H1 (cell line): Measurements from ENCODE around the gene GALNT18. TPM values are rescaled to one million over a fixed set of nuclear protein-coding genes. Genes with fewer than 3 reads are reported as not detected.

Experiments used
- CTCF ChIA-PET: fragments of 300-600 bp; sonication (Branson Sonifier 250); formaldehyde crosslinking; loops from one replicate; lab custom pipeline; 2021; ENCODE audit not compliant: partially characterized antibody; lab: Charles Lee
- POLR2A ChIA-PET: fragments of 300-600 bp; sonication (Branson Sonifier 250); formaldehyde crosslinking; loops from one replicate; lab custom pipeline; 2021; ENCODE audit warnings: inconsistent platforms; ENCODE audit not compliant: partially characterized antibody; lab: Charles Lee
- DNase-seq, 2 experiments: peaks; one replicate each; pipeline versions ENCODE4 v3.0.0 to v3.0.0-alpha.2; 2010 to 2022; ENCODE audit warnings: low spot score in 2 of 2, low read depth in 1 of 2, mixed read lengths in 1 of 2
- FAIRE-seq: peaks from 2 replicates; lab custom pipeline; 2011; peaks lifted over from hg19 to GRCh38; lab: Jason Lieb, UNC
- H2AFZ ChIP-seq: 2 replicates; pipeline ENCODE4 v1.8.1; 2012; ENCODE audit warnings: low read length, inconsistent platforms
- H2AK5ac ChIP-seq: 2 replicates; pipeline ENCODE4 v1.6.1; 2013; ENCODE audit warnings: low read depth, low read length
- H2BK120ac ChIP-seq: replicated peaks from 2 replicates; pipeline ENCODE3; 2013; ENCODE audit warnings: low read depth, low read length, inconsistent platforms
- H2BK12ac ChIP-seq: 2 replicates; pipeline ENCODE4 v1.6.1; 2013; ENCODE audit warnings: low read depth, low read length
- H2BK15ac ChIP-seq: 2 replicates; pipeline ENCODE4 v1.6.1; 2013; ENCODE audit warnings: low read length
- H2BK20ac ChIP-seq: 2 replicates; pipeline ENCODE4 v1.6.1; 2013; ENCODE audit warnings: low read length
- H2BK5ac ChIP-seq: 2 replicates; pipeline ENCODE4 v1.6.1; 2013; ENCODE audit warnings: low read depth, low read length
- H3K14ac ChIP-seq: 2 replicates; pipeline ENCODE4 v1.6.1; 2013; ENCODE audit warnings: inconsistent platforms; ENCODE audit not compliant: insufficient read length
- H3K18ac ChIP-seq: 2 replicates; pipeline ENCODE4 v1.6.1; 2013; ENCODE audit warnings: low read length; ENCODE audit errors: extremely low read depth
- H3K23ac ChIP-seq: 2 replicates; pipeline ENCODE4 v1.6.1; 2013; ENCODE audit warnings: inconsistent platforms; ENCODE audit not compliant: insufficient read length
- H3K23me2 ChIP-seq: 2 replicates; pipeline ENCODE4 v1.6.1; 2013; ENCODE audit warnings: low read depth, low read length
- H3K27ac ChIP-seq: 2 replicates; pipeline ENCODE4 v1.6.1; 2011; ENCODE audit warnings: low read depth, low read length, inconsistent platforms
- H3K27me3 ChIP-seq, 4 experiments: replicated peaks in 1 of 4; 1 replicate in 1 of 4; 2 replicates in 3 of 4; pipeline versions ENCODE4 v1.6.1 to v1.8.1; 2011 to 2013; ENCODE audit warnings: low read length in 3 of 4, mild to moderate bottlenecking in 3 of 4, inconsistent platforms in 2 of 4, mixed read lengths in 2 of 4, moderate library complexity in 1 of 4; ENCODE audit not compliant: control insufficient read depth in 3 of 4, insufficient read depth in 3 of 4; ENCODE audit errors: extremely low read depth in 1 of 4
- H3K36me3 ChIP-seq, 4 experiments: 2 replicates each; pipeline versions ENCODE4 v1.6.1 to v1.8.1; 2011 to 2013; ENCODE audit warnings: mild to moderate bottlenecking in 4 of 4, low read length in 3 of 4, moderate library complexity in 2 of 4, control low read depth in 1 of 4, inconsistent platforms in 1 of 4; ENCODE audit not compliant: insufficient read depth in 4 of 4, control insufficient read depth in 2 of 4
- H3K4ac ChIP-seq: replicated peaks from 2 replicates; pipeline ENCODE3; 2013; ENCODE audit warnings: low read length, low read depth, mixed read lengths, inconsistent platforms; ENCODE audit not compliant: insufficient read length
- H3K4me1 ChIP-seq, 4 experiments: replicated peaks in 1 of 4; 1 replicate in 1 of 4; 2 replicates in 3 of 4; pipeline versions ENCODE4 v1.6.1 to v1.8.1; 2011 to 2013; ENCODE audit warnings: low read length in 3 of 4, inconsistent platforms in 2 of 4, mixed read lengths in 1 of 4; ENCODE audit not compliant: insufficient read depth in 4 of 4, control insufficient read depth in 3 of 4
- H3K4me2 ChIP-seq, 2 experiments: 2 replicates each; pipeline versions ENCODE4 v1.6.1 to v1.8.1; 2011 to 2013; ENCODE audit warnings: low read depth in 2 of 2, low read length in 2 of 2, control low read depth in 1 of 2, inconsistent platforms in 1 of 2, mild to moderate bottlenecking in 1 of 2; ENCODE audit not compliant: insufficient read depth in 1 of 2
- H3K4me3 ChIP-seq, 4 experiments: fragments of 200-600, 300-600 bp in 1 of 4; sonication (generic), shearing (Covaris generic), sonication (Bioruptor Twin) in 1 of 4; 2 replicates each; pipeline versions ENCODE4 v1.5.1 to v1.8.1; 2011 to 2016; ENCODE audit warnings: low read length in 4 of 4, low read depth in 3 of 4, control low read depth in 2 of 4, inconsistent platforms in 2 of 4, mild to moderate bottlenecking in 2 of 4, mixed read lengths in 1 of 4, moderate library complexity in 1 of 4; ENCODE audit not compliant: insufficient read depth in 2 of 4; ENCODE audit errors: extremely low read depth in 1 of 4
- H3K56ac ChIP-seq: replicated peaks from 2 replicates; pipeline ENCODE3; 2013; ENCODE audit warnings: low read depth, mild to moderate bottlenecking, mixed read lengths, low read length, inconsistent platforms; ENCODE audit not compliant: insufficient read length
- H3K79me1 ChIP-seq: 2 replicates; pipeline ENCODE4 v1.6.1; 2013; ENCODE audit warnings: low read depth, low read length, control low read depth
- H3K79me2 ChIP-seq, 2 experiments: 2 replicates each; pipeline versions ENCODE4 v1.6.1 to v1.8.1; 2012 to 2013; ENCODE audit warnings: low read length in 2 of 2, mild to moderate bottlenecking in 2 of 2, inconsistent platforms in 1 of 2; ENCODE audit not compliant: insufficient read depth in 2 of 2, control insufficient read depth in 1 of 2
- H3K9ac ChIP-seq, 4 experiments: replicated peaks in 1 of 4; 1 replicate in 1 of 4; 2 replicates in 3 of 4; pipeline versions ENCODE4 v1.6.1 to v1.8.1; 2011 to 2013; ENCODE audit warnings: low read depth in 3 of 4, low read length in 3 of 4, control low read depth in 2 of 4, mild to moderate bottlenecking in 2 of 4, moderate library complexity in 2 of 4, inconsistent platforms in 1 of 4; ENCODE audit errors: extremely low read depth in 1 of 4
- H3K9me3 ChIP-seq, 2 experiments: 2 replicates each; pipeline versions ENCODE4 v1.6.1 to v1.8.1; 2012 to 2013; ENCODE audit warnings: mild to moderate bottlenecking in 2 of 2, moderate library complexity in 2 of 2, control low read depth in 1 of 2, inconsistent platforms in 1 of 2, low read depth in 1 of 2, low read length in 1 of 2, mixed read lengths in 1 of 2; ENCODE audit not compliant: insufficient read depth in 2 of 2
- H4K20me1 ChIP-seq, 2 experiments: replicated peaks in 1 of 2; 2 replicates each; pipeline versions ENCODE3 to v1.8.1; 2011 to 2013; ENCODE audit warnings: inconsistent platforms in 2 of 2, low read length in 2 of 2, mild to moderate bottlenecking in 1 of 2; ENCODE audit not compliant: insufficient read depth in 2 of 2, control insufficient read depth in 1 of 2
- H4K5ac ChIP-seq: 2 replicates; pipeline ENCODE4 v1.6.1; 2013; ENCODE audit warnings: low read length, low read depth, mixed read lengths, inconsistent platforms; ENCODE audit not compliant: insufficient read length
- H4K8ac ChIP-seq: 2 replicates; pipeline ENCODE4 v1.8.0; 2013; ENCODE audit warnings: mild to moderate bottlenecking, moderate library complexity, low read length, inconsistent platforms; ENCODE audit not compliant: insufficient read depth; ENCODE audit errors: extremely low read depth
- H4K91ac ChIP-seq: replicated peaks from 2 replicates; pipeline ENCODE3; 2013; ENCODE audit warnings: low read length, mixed read lengths, inconsistent platforms; ENCODE audit not compliant: insufficient read length
- EP300 ChIP-seq, 2 experiments: IDR thresholded peaks; 1 replicate in 1 of 2; 2 replicates in 1 of 2; pipeline ENCODE4 v1.6.1; 2011 to 2012; ENCODE audit warnings: low read depth in 2 of 2, low read length in 2 of 2, mild to moderate bottlenecking in 2 of 2, borderline replicate concordance in 1 of 2, inconsistent platforms in 1 of 2, moderate library complexity in 1 of 2
- EZH2 ChIP-seq: fragments of 200-600 bp; sonication (generic); IDR thresholded peaks from 2 replicates; pipeline ENCODE4 v1.7.1; 2012; ENCODE audit warnings: low read depth, mild to moderate bottlenecking, moderate library complexity, low read length, inconsistent platforms; ENCODE audit not compliant: severe bottlenecking
- WGBS, 2 experiments: shearing (Covaris generic) in 1 of 2; methylation state at CpG; one replicate each; pipeline versions ENCODE4 v1.1.6 to v1.1.7; 2013 to 2015; ENCODE audit warnings: low lambda C conversion rate in 2 of 2, mixed read lengths in 2 of 2, inconsistent platforms in 1 of 2, low coverage in 1 of 2, missing lambda C conversion rate in 1 of 2; ENCODE audit not compliant: insufficient replicate concordance in 2 of 2, insufficient coverage in 1 of 2, insufficient read length in 1 of 2; ENCODE audit errors: extremely low coverage in 1 of 2, missing lambda C conversion rate in 1 of 2; 5-methylcytosine and 5-hydroxymethylcytosine counted together
- polyA plus RNA-seq, 7 experiments: library from polyadenylated mRNA; depleted of rRNA in 3 of 7; stranded (reverse) in 5 of 7; unstranded in 2 of 7; fragments of >200 nt in 5 of 7; fragments of 200-250 nt in 2 of 7; gene quantifications; 1 replicate in 5 of 7; 2 replicates in 1 of 7; 4 replicates in 1 of 7; pipeline versions ENCODE4 v1.2.1 to v1.2.3, GENCODE V29; 2011 to 2013; ENCODE audit warnings: missing spikeins in 2 of 7, mixed read lengths in 2 of 7
- total RNA-seq: library from RNA; stranded (reverse); fragmentation: NEBNext Ultra II Directional; extraction: Animal tissue kit (Norgen Biotek cat#: 25700); gene quantifications from 2 replicates; pipeline ENCODE4 v1.2.1, GENCODE V29; 2021

The GALNT18 gene
- total and polyA plus RNA-seq, 2 of the 8 experiments (the other 6 are each of a cell fraction or from before 2014, with no cell fraction given): 6.0 to 9.4 TPM

DNA sequence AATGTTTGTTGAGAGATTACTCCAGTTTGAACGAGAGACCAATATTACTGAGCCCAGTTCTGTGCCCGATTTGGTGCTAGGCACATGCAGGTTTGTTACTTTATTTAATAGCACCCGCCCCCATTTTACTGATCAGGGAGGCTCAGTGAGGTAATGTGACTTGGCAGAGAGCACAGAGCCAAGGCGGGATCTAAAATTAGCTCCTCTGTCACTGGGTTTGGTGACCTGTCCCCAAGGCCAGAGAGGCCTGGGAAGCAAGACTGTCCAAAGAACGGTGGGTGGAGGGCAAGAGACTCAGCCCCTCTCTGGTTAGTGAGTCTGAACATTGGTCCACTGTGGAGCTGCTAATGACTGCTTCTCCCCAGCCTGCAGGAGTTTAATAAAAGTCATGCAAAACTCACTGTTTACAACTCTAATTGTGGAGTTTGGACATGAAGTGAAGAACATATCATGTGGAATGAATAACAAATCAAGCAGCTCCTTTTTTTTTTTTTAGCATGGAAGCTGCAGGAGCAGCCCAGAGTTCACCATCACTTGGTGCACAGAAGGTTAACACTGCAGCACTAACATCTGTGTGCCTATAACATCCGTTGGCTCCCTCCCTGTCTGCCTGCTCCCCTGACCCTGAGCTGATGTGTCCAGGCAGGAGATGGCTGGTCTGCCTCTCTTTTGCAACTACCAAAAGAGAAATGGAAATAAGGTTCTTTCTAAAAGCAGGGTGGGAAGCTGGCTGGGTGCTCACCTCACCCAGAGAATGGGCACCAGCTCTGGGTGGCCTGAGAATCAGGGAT lies 307.7 kb downstream of the GALNT18 start:
- no peak overlapping the region for H3K4ac ChIP-seq
- no peak overlapping the region for H3K9ac ChIP-seq
- no peak overlapping the region for H2BK120ac ChIP-seq
- H3K27me3 ChIP-seq: 0 out of 7 replicates have a peak, but pooled peaks cover 0 to 2% (median 0%) of the 10 kb centered on the region in 4 experiments
- no peak overlapping the region for H3K56ac ChIP-seq
- no peak overlapping the region for H2BK5ac ChIP-seq
- no peak overlapping the region for H3K4me2 ChIP-seq
- no peak overlapping the region for H4K5ac ChIP-seq
- no peak overlapping the region for H3K4me3 ChIP-seq
- H3K4me1 ChIP-seq: no peaks in the 10 kb centered on the region
- WGBS, 2 experiments: 86% methylated on average over 6 of the region's 6 CpGs; no CpG with 5 or more reads in 1 of the 2 experiments
- no peak overlapping the region for H3K14ac ChIP-seq
- H4K20me1 ChIP-seq: no peaks in the 10 kb centered on the region
- no peaks in the 10 kb centered on the region for H3K9me3 ChIP-seq
- H3K23ac ChIP-seq: no peak overlapping the region
- no peak overlapping the region for H4K91ac ChIP-seq
- H3K36me3 ChIP-seq: no peaks in the 10 kb centered on the region
- H3K27ac ChIP-seq: no peak overlapping the region
- POLR2A ChIA-PET: no interaction called here
- TF ChIP-seq EP300 (IDR thresholded peaks at IDR 0.05; ENCODE audit: borderline replicate concordance in 1 of 2, low read depth in 2 of 2, low read length in 2 of 2) (no peak), EZH2 (no peak)
- TF ChIP-seq, all 59 proteins: peak for 0
- Histone ChIP-seq H3K18ac (no peak overlapping the region), H2BK20ac (no peak overlapping the region), H2BK12ac (no peak overlapping the region), H2BK15ac (no peak overlapping the region), H3K23me2 (no peaks in the 10 kb centered on the region), H2AK5ac (no peak overlapping the region), H2AFZ (no peak overlapping the region), H4K8ac (no peak overlapping the region), H3K79me1 (no peaks in the 10 kb centered on the region), H3K79me2 (no peaks in the 10 kb centered on the region)
- CTCF ChIA-PET: interaction anchor here (0.6 to 3.1 kb wide), 11 partner anchors 9 to 287 kb away, joined by 3 to 12 read pairs (median 3); no protein-coding TSS in a partner anchor
- FAIRE-seq: no peak
- no peak for DNase-seq
